Suppressor macrophage treated with lipopolysaccharide for 4 hours (primary cell): Measurements from ENCODE around the gene CSRNP3.

Experiments used
- DNase-seq: peaks from one replicate; pipeline ENCODE4 v3.0.0-alpha.2; 2020

CSRNP3 gene

DNA sequence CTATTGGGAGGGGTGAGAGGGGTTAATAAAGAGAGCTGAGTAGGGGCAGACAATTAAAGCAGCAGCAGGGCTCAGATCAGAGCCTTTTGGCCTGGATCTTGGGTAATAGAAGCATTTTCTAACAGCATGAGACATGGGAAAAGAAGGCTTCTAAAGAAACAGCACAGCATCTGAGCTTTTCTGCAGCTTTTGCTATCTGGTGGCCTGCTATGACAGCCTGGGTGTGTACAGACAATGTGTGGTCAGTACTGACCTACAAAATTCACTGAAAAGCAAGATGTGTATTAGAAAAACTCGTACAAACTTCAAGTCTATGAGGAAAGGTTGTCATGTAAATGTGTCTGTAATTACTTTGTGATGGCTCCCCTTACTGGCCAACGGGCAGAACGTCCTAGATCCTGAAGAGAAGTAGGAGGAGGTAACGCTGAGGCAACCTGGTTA, 229.0 kb downstream of the CSRNP3 start:
- DNase-seq = peak; percentile 9

DNA sequence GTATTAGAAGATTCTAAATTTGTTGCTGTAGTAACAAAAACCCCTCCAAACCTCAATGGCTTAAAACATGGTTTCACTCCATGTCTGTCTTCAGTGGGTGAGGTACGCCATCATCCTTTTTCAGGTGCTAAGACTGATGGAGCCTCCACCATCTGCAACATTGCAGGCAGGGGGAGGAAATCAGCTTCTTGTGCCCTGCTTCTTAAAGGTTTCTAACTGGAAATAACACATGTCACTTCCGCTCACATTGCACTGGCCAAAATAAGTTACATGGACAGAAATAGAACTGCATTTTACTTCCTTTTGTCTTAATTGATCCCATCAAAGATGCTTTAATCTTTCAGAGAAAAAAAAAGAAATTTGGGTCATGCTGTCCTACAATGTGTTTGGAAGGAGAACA, 230.4 kb downstream of the CSRNP3 start:
- no peak for DNase-seq

DNA sequence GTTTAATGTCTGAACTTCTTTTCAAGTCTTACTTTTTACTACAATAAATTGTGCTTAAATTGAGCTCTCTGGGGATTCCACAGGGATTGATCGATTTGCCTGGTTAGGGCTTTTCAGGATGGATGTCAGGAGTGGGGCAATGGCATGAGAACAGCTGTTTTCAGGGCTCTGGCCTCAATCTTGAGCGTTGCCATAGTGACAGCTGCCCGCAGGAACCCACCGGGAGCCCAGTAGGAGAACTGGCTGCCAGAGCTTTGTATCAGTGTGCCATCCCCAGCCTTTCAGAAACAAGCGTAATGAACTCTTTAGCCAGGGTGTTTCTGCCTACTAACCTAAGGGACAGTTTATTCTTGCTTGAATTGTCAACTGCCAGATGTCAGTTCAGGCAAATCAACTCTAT, 231.0 kb downstream of the CSRNP3 start:
- no peak for DNase-seq

DNA sequence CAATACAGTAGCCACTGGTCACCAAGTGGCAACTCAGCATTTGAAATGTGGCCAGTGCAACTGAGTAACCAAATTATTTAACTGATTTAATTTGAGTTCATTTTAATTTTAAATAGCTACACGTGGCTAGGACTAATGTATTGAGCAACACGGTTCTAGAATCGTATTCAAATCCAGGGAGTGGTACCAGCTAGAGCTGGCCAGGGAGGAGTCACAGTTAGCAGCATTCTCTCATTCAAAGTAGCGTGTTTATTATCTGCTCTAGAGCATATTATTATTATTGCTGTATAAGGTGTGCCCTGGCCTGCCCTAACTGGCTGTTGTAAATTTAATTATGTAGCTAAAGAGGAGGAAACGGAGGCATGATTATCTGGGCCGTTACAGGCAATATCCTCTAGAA, 231.6 kb downstream of the CSRNP3 start:
- DNase-seq = no peak

- DNase-seq = no peak
Measured at GRCh38 chr2:165706960-165707487, 237.5 kb downstream of the CSRNP3 start.

DNA sequence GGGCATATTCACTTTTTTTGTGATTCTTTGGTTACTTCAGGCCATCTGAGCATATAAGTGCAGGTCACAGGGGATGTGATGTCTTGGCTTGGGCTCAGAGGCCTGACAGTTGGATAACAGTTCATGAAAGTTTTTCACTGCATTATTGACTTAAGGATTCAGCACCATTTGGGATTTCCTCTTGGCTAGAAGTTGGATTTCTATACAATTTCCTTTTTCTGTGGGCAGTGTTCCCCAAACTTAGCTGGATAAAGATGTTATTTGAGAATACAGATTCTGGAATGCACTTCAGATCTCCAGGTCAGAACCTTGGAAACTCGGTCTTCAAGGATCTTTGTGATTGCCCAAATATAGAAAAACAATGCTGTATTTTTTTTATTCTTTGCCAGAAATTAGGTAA, 246.6 kb downstream of the CSRNP3 start:
- no peak for DNase-seq

DNA sequence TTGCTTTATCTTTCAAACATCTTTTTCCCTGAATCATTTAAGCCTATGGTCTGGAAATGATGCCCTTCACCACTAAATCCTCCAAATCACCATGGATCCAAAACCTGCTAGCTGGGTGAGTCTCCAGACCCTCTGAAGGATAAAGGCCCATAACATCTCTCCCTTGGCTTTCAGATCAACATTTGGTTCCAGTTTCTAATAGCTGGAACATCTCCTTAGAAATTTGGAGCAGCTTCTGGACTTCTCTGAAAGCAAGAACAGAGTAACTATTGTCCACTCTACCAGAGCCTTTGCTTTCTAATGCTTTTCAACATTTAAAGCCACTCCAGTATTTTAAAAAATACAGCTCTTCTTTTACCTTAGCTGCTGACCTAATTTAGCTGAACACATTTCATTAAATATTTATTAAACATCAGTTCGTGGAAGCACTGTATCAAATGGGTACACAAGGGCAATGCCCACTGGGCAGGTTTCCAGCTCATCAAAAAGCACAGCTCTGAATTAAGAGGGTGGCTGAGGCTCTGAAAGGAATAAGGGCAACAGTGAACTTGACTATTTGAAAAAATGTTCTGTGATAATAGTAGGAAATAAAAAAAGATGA, 249.2 kb downstream of the CSRNP3 start:
- DNase-seq = no peak

DNA sequence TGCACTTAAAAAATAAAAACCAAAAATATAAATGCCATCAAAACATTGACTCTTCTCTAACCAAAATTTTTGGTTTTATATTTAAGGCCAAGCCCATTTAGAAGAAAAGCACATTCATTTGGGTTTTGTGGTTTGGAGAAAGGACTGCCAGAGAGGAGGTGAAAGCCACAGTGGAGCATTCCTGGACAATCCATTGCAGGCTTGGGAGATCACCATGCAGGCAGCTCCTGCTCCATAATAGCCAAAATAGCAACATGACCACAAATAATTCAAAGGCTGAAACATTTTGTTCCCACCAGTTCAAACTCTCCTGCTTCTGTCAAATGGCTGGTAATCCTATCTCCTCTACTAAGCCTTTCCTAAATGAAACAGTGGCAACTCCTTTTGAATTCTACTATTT, 251.0 kb downstream of the CSRNP3 start:
- no peak for DNase-seq

DNA sequence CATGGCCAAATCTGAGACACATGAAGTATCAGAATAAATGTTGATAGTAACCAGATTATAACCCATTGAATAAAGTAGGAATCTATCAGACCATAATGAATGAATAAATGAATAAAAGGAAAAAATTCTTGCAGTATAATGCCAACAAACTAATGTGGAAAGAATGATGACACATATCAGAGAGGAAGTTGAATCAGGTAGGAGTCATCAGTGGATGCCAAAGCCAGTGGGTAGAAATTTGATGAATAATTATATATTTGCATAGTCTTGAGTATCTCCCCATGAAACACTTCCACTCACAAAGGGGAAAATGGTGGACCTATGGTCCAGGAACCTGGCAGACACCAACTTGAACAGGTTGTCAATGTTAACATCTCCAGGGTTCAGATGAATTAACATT, 255.9 kb downstream of the CSRNP3 start:
- DNase-seq = peak; percentile 41
